NK-92 (cell line): ENCODE measurements around the gene CCDC38.

ENCODE experiments used
- DNase-seq: peaks from one replicate; lab custom pipeline; 2025; ENCODE audit not compliant: unreplicated experiment; lab: John Stamatoyannopoulos, UW

The CCDC38 gene

DNA sequence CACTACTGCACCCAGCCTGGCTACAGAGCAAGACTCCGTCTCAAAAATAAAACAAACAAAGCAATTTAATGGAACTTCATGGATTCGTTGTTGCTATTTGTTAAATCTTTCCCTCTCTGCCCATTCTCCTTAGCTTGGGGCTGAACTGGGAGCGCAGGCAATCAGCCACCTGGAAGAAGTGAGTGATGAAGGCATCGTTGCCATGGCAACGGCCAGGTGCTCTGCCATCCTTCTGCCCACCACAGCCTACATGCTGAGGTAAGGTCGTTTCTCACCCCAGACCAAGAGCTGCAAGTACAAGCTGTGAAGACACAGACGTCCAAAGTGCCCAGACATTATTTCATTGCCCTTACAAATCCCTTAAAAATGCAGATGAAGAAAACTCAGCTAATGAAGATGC, 19.8 kb upstream of the CCDC38 start:
- no peak for DNase-seq

DNA sequence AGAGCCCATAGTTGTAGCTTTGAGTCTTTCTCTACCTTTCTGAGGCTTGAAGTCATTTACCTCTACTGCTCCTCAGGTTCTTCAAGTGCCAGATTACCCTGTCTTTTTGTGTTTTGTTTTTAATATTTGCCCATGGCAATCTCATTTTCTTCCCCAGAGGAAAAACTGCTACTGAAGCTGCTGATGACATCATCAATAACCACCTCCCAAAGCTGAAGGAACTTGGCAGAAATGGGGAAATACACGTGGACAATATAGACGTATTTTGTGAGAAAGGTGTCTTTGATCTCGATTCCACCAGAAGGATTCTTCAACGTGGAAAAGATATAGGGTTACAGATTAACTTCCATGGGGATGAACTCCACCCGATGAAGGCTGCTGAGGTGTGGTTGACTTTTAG, 17.8 kb upstream of the CCDC38 start:
- no peak for DNase-seq

DNA sequence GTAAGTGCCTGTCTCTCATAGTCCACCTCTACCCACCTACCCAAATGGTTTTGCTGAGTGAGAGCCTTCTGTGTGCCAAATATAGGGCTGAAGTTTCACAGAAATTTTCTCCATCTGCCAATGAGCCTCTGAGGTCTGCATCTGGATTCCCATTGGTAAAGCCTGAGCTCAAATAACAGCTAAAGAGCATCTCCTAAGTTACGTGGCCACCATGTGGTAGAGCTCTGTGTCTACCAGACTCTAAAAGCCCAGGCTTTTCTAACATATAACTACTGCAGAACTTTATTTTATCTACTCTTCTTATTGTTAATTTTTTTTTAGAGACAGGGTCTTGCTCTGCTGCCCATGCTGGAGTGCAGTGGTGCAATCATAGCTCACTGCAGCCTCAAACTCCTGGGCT, 16.7 kb upstream of the CCDC38 start:
- no peak for DNase-seq

DNA sequence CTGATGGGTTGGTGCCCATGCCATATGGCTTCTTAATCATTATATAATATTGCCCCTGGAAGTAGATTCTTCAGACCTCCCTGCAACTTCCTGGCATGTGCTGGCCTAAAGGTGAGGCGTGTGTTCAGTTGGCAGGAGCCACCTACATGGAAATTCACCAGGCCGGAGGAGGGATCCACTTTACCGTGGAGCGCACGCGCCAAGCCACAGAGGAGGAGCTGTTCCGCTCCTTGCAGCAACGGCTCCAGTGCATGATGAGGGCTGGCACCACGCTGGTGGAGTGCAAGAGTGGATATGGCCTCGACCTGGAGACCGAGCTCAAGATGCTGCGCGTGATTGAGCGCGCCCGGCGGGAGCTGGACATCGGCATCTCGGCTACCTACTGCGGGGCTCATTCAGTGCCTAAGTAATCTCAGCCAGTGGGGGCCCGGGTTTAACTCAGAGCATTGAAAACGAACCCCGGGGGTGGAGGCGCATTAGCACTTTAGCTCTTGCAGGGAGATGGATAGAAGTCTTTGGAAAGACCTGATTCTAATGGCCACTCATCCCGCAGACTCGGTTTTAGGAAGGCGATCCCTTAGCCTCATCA, 14.2 kb upstream of the CCDC38 start:
- DNase-seq = no peak

DNA sequence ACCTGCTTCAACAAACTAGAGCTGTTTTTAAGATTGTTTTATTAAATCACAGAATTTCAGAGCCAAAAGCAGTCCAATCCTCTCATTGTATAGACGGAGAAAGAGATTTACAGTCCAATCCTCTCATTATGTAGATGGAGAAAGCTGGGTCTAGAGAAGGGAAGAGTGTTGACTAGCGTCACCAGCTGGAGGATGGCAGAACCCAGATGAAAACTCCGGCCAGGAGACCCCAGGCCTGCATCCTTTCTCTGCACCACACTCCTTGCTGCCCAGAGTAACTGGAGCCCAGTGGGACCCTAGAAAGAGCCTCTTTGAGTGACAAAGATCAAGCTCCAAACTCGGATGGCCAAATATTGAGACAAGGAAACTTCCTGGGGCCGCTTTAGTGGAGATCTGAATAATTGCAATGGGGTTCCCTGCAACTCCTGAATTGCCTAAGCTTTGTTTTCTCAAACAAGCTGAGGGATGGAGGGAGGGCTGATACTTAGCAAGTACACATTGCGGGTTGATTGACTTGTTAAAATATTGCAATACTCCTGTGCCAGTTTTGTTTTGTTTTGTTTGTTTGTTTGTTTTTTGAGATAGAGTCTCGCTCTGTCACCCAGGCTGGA, 13.2 kb upstream of the CCDC38 start:
- no peak for DNase-seq

DNA sequence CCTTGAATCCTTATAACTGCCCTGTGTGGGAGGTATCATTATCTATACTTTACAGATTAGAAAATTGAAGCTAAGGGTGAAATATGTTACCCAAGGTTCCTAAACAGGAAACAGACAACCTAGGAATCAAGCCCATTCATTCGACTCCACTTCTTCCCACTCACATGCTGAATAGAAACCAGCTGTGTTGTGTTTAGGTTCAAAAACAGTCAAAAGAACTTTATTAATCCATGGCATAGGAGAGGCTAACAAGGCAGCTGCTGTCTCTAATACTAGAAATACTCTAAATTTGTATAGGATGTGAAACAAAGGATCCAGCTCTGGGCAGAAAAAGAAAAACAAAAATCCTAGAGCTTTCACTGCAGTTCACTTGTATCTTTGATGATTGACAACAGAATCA, 10.6 kb upstream of the CCDC38 start:
- no peak for DNase-seq

DNA sequence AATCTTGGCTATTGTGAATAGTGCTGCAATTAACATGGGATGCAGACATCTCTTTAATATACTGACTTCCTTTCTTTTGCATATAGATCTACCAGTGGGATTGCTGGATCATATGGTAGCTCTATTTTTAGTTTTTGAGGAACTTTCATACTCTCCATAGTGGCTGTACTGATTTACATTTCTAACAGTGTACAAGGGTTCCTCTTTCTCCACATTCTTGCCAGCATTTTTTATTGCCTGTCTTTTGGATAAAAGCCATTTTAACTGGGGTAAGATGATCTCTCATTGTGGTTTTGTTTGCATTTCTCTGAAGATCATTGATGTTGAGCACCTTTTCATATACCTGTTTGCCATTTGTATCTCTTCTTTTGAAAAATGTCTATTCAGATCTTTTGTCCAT, 9.1 kb upstream of the CCDC38 start:
- DNase-seq = no peak

DNA sequence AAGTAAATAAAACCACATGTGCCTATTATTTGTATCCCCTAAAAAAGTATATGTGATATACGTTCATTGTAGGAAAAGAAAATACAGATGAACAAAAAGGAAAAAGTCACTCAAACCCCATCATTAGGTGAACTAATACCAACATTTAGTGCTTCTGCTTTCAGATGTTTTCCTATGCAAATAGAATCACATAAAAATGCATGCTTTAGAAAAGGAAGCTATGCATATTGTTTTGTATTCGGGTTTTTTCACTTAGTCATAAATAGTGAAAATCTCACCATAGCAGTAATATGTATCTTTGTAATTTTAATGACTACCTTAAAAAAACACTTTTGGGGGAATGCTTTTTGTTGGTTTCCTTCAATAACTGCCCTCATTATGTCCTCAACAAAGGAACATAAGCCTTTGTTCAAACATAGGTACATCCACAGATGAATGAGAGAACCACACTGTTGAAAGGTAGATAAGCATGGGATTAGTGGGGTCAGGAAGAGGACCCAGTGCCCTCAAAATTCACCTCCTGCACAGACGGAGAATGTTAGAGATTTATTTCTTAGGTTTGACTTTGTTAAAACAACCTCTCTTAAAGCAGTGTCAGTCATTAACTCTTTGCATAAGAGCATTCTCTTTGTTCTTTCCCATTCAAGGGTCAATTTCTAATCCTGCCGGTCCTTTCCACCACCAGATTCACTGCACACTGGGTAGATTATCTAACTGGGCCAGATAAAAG, 7.2 kb upstream of the CCDC38 start:
- no peak for DNase-seq

DNA sequence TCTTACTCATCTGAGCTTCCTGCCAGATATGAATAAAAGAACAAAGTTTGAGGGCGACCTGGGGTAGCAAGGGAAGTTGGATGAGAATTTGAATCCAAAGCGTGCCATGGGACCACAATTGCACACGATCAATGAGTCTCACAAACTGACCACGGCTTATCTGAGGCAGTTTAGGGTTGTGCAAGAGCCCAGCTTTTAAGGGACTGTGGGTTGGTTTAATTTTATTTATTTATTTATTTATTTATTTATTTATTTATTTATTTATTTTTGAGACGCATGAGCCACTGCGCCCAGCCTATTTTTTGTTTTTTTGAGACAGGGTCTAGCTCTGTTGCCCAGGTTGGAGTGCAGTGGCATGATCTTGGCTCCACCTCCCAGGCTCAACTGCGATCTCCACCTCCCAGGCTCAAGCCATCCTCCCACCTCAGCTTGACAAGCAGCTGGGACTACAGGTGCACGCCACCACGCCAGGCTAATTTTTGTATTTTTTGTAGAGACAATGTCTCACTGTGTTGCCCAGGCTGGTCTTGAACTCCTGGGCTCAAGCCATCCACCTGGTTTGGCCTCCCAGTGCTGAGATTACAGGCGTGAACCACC, 1.8 kb upstream of the CCDC38 start:
- no peak for DNase-seq

DNA sequence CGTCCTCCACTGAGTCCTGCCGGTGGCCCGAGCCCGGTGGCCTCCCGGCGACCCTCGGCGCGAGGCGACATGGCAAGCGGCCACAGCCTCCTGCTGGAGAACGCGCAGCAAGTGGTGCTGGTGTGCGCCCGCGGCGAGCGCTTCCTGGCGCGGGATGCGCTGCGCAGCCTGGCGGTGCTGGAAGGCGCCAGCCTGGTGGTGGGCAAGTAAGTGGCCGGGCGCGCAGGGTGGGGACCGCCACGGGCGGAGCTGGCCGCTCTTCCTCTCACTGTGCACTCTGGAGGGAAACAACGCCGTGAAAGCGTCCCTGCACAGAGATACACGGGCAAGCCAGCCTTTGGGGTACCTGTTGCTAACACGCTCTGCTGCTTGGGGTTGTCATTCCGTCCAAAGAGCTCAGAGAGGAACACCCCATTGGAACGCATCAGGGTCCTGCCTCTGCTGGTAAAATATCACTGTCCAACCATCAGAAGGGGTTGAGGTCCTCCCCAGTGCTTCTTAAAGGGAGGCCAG, 972 bp upstream of the CCDC38 start, which contains the start of gene AMDHD1:
Gene AMDHD1, plus strand, starts transcription at position 2 of the 513 bp plus-strand sequence. Its CDS starts 68 bp downstream, at position 70.
- DNase-seq = no peak

DNA sequence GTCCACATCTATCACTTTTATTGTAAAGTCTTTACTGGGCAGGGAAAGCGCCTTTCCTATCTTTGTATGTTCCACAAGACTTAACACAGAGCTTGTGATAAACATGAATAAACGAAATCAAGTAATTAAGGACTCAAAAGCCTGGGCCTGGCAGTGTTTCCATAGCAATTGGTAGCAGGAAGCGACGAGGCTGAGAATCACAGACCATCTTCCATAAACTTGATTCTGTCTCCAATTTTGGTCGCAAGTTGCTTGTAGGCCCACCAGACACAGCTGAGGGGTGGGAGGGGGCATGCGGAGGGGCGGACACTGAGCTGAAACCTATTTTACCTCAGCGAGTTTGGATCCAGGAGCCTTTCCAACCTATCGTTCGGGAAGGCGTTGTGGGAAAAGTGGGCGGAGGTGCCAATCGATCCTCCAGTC, 302 bp downstream of the CCDC38 start:
- no peak for DNase-seq

DNA sequence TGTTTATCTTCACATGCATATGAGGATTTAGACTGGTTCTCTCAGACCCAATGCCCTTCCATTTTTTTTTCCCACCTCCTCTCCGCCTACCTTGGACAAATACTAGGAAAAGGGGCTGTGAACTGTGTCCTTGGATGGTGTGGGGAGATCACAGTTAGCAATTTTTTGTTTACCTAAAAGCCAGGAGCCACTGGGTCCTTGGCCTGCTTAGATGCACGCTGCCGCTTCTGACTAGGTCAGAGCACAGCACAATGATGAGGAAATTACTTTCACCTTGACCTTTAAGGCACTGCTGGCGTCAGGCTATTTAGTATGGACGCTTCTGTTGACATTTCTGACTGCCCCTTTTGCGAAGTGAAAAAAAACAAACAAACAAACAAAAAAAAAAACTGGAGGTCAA, 1.9 kb downstream of the CCDC38 start:
- DNase-seq = no peak

DNA sequence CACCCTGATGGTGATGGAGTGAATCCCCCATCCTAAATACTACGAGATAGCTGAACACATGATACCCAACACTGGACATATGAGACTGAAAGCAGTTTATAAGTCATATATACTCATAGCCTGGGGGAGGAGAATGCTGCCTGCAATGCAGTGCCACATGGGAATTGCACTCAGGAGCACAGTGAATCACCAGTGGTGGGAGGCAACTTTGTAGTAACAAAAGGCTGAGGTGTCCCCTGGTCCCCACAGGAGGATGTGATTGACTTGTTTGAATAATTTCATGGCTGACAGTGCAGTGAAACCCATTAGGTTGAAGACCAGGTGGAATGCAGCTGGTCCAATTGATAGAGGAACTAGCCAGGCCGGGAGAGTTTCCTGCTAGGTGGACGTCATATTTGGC, 20.2 kb downstream of the CCDC38 start:
- no peak for DNase-seq

DNA sequence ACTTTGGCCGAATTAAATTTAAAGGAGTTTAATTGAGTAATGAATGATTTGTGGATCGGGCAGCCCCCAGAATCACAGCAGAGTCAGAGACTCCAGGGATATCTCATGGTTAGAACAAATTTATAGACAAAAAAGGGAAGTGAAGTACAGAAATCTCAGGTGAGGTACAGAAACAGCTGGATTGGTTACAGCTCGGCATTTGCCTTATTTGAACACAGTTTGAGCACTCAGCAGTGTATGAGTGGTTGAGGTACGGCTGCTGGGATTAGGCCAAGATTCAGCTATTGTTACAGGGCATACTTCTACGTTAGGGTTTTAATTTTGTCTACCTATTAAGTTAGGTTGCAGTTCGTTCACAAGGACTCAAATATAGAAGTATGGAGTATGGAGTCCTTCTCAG, 23.3 kb downstream of the CCDC38 start:
- DNase-seq = no peak

DNA sequence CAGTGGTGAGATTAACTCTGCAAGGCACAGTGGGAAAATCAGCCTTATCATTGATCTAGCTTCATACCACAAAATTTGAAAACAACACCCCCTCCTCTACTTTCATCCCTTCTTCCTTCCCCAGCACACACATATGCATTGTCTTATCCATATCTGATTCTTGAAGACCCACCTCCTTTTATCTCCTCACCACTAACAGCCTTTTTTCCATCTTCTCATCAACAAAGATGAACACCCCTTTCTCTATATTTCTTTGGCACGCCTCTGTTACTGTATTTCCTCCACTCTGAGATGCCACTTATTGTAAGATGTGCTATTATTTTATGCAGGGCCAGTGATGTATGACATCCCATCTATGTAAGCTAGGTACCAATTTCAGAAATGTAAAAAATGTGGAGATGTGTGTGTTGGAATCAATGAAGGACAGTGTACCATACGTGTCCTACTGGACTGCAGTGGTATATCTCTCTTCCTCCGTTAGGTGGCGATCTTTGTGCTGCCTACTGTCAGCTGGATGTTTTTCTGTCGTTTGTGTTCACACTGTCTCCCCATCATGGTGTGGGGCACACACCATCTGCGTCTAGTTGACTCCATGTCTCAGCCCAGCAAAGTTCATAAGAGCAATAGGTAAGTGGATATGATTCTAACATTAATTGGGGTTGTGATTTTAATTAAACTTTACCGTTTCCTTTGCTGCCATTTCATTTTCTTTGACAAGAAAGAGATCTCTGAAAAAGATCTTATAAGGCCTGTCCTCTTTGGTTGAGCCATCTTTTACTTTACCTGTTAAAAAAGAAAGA, 24.0 kb downstream of the CCDC38 start:
- DNase-seq = no peak

DNA sequence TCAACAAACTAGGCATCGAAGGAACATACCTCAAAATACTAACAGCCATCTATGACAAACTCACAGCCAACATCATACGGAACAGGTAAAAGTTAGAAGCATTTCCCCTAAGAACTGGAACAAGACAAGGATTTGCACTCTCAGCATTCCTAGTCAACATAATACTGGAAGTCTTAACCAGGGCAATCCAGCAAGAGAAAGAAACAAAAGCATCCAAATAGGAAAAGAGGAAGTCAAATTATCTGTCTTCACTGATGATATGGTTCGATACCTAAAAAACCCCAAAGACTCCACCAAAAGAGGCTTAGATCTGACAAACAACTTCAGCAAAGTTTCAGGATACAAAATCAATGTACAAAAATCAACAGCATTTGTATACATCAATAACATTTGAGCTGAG, 32.5 kb downstream of the CCDC38 start:
- DNase-seq = no peak

DNA sequence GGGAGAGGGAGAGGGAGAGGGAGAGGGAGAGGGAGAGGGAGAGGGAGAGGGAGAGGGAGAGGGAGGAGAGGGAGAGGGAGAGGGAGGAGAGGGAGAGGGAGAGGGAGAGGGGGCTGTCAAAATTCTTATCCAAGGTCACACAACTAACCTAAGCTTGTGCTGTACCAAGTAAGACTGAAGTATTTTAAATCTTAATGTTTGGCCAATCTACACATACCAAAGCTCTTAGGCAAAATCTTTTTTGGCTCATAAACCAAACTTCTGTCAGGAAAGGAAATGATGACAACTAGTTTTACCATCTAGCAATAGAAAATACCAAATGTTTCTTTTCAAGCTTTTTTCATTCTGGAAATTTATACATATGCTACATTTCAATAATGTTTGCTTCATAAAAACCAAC, 33.8 kb downstream of the CCDC38 start:
- no peak for DNase-seq

DNA sequence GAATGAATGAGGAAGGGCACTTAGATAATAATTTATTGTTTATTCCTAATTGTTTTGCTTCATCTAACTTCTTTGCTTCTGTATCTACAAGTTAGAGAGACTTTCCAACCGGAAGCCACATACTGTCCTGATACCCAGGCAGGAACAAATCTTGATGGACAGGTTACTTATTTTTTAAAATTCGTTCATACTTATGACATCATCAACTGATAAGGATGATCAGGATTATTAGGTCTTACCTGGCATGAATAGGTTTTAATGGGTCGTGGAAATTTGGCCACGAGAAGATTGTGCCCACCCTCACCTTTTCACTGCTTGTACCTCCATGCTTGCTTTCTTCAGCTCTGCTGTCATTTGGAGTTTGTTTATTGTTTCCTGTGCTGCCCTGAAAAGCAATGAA, 44.3 kb downstream of the CCDC38 start:
- no peak for DNase-seq

DNA sequence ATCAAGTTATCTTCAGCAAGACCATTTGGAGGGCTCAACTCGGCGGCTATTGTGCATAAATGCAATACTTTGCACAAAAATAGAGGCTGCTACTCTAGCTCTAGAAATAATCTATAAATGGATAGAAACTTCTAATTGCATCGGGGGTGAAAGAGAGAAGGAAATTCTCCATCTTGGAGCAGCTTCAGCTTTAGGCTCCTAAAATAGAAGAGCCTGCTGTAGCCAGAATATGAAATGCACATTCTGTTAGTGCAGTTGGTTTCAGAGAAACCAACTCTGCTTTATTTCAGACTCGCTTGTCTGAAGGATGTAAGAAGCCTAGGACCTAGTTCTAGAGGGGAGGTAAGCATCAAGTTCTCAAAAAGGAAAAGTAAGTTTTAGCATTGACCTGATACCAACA, 45.6 kb downstream of the CCDC38 start:
- DNase-seq = no peak

DNA sequence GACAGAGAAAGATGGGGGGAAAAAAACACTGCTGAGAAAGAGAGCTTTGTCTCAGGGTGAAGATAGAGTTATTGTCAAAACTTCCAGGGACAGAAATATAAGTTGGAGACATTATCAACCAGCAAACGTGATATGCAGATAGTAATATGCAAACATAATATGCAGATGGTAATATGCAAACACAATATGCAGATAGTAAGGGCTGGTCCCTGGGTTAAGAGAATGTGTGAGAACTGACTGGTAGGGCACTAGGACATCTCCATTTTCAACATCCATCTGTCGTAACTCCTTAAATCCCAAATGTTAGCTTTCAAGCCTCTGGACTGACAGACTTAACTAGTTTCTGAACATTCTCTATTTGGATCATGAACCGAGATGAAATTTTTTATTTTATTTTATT, 51.5 kb downstream of the CCDC38 start:
- no peak for DNase-seq

DNA sequence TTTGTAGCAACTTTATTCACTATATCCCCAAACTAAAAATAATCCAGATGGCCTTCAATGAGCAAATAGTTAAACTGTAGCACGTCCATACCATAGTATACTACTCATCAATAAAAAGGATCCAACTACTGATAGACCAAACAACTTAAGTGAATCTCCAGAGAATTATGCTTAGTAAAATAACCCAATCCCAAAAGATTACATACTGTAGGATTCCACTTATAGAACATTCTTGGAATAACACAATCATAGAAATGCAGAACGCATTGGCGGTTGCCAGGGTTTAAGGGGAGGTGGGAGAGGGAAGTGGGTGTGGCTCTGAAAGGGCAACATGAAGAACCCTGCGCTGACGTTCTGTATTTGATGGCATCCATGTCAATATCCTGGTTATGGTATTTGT, 55.1 kb downstream of the CCDC38 start:
- DNase-seq = no peak
